Measurements from ENCODE around the gene NPLOC4.

Gene NPLOC4

GRCh38 chr17:81511804-81512561 lies 124.9 kb downstream of the NPLOC4 start:
- H3K27ac ChIP-seq: peak overlapping the region; percentile 100
- TF ChIP-seq ZFX (IDR thresholded peaks at IDR 0.05; ENCODE audit: borderline replicate concordance) (no peak), CTCF (IDR thresholded peaks at IDR 0.05) (no peak)

GRCh38 chr17:81511554-81511803 lies 125.4 kb downstream of the NPLOC4 start:
- TF ChIP-seq ZFX (IDR thresholded peaks at IDR 0.05; ENCODE audit: borderline replicate concordance) (no peak), CTCF (IDR thresholded peaks at IDR 0.05) (no peak)
- peak overlapping the region; percentile 100 for H3K27ac ChIP-seq

- no peak for TF ChIP-seq ZFX (IDR thresholded peaks at IDR 0.05; ENCODE audit: borderline replicate concordance)
- TF ChIP-seq CTCF (IDR thresholded peaks at IDR 0.05): no peak
- peak overlapping the region; percentile 100 for H3K27ac ChIP-seq
Measured at GRCh38 chr17:81510785-81511553, 125.9 kb downstream of the NPLOC4 start.

- TF ChIP-seq CTCF (IDR thresholded peaks at IDR 0.05): no peak
- no peak for TF ChIP-seq ZFX (IDR thresholded peaks at IDR 0.05; ENCODE audit: borderline replicate concordance)
- peak overlapping the region; percentile 100 for H3K27ac ChIP-seq
Measured at GRCh38 chr17:81509972-81510784, 126.7 kb downstream of the NPLOC4 start.

- no peak for TF ChIP-seq ZFX (IDR thresholded peaks at IDR 0.05; ENCODE audit: borderline replicate concordance)
- no peak for TF ChIP-seq CTCF (IDR thresholded peaks at IDR 0.05)
- H3K27ac ChIP-seq: peak overlapping the region; percentile 100
Measured at GRCh38 chr17:81509207-81509971, 127.5 kb downstream of the NPLOC4 start.

GRCh38 chr17:81508639-81509206 lies 128.2 kb downstream of the NPLOC4 start:
- peak overlapping the region; percentile 100 for H3K27ac ChIP-seq
- no peak for TF ChIP-seq CTCF (IDR thresholded peaks at IDR 0.05)
- no peak for TF ChIP-seq ZFX (IDR thresholded peaks at IDR 0.05; ENCODE audit: borderline replicate concordance)

Data from 22Rv1 (cell line).